Progenitor cell of endocrine pancreas (in vitro differentiated cells): ENCODE data around the gene PACS2. TPM values are rescaled to one million over a fixed set of nuclear protein-coding genes. Genes with fewer than 3 reads are reported as not detected.
A peak's percentile ranks its signal among the peaks of the same experiment; 100 is the strongest.

Source experiments
- DNase-seq: peaks from one replicate; pipeline ENCODE4 v3.0.0; 2021; ENCODE audit warnings: low spot score; ENCODE audit not compliant: unreplicated experiment
- H3K27ac Mint-ChIP-seq: 2 replicates; pipeline ENCODE4 v1.8.0; 2021; ENCODE audit warnings: mild to moderate bottlenecking, moderate library complexity, mixed read lengths
- H3K27me3 Mint-ChIP-seq: 2 replicates; pipeline ENCODE4 v1.8.0; 2021; ENCODE audit warnings: mixed read lengths
- H3K36me3 Mint-ChIP-seq: 2 replicates; pipeline ENCODE4 v1.8.0; 2022; ENCODE audit warnings: mixed read lengths; ENCODE audit not compliant: insufficient read depth
- H3K4me1 Mint-ChIP-seq: 2 replicates; pipeline ENCODE4 v1.8.0; 2021; ENCODE audit warnings: low read depth, mixed read lengths
- H3K4me3 Mint-ChIP-seq: 2 replicates; pipeline ENCODE4 v1.8.0; 2021; ENCODE audit warnings: low read depth, mild to moderate bottlenecking, moderate library complexity, mixed read lengths
- H3K9me3 Mint-ChIP-seq: 2 replicates; pipeline ENCODE4 v1.8.0; 2021; ENCODE audit warnings: low read depth, mixed read lengths
- CTCF ChIP-seq: fragments of 200-600 bp; sonication (generic); IDR thresholded peaks from one replicate; pipeline ENCODE4 v1.5.0; 2021; ENCODE audit warnings: antibody characterized with exemption, mild to moderate bottlenecking; ENCODE audit not compliant: unreplicated experiment
- total RNA-seq: library from RNA; stranded (reverse); gene quantifications from 2 replicates; pipeline ENCODE4 v1.2.1, GENCODE V29; 2021

Gene PACS2
- total RNA-seq, 1 donor from 2014 or later, result 193 TPM

GRCh38 chr14:105348169-105348944 lies 33.8 kb downstream of the PACS2 start:
- TF ChIP-seq CTCF, result no peak
- Mint-ChIP-seq H3K9me3 (peaks cover 5% of the 10 kb centered on the region), H3K4me1 (peaks cover 2% of the 10 kb centered on the region), H3K36me3 (peaks cover 9% of the 10 kb centered on the region), H3K27ac (no peak overlapping the region), H3K27me3 (no peaks in the 10 kb centered on the region), H3K4me3 (no peak overlapping the region)
- no peak for DNase-seq

GRCh38 chr14:105348945-105349699 lies 34.6 kb downstream of the PACS2 start:
- Mint-ChIP-seq H3K27me3 (no peaks in the 10 kb centered on the region), H3K4me1 (peaks cover 2% of the 10 kb centered on the region), H3K36me3 (peaks cover 10% of the 10 kb centered on the region), H3K4me3 (no peak overlapping the region), H3K27ac (no peak overlapping the region), H3K9me3 (peaks cover 5% of the 10 kb centered on the region)
- TF ChIP-seq CTCF, result no peak
- DNase-seq, result no peak

GRCh38 chr14:105349992-105350391 lies 35.4 kb downstream of the PACS2 start:
- Mint-ChIP-seq H3K27me3 (no peaks in the 10 kb centered on the region), H3K27ac (no peak overlapping the region), H3K9me3 (peaks cover 5% of the 10 kb centered on the region), H3K4me1 (peaks cover 2% of the 10 kb centered on the region), H3K36me3 (peaks cover 8% of the 10 kb centered on the region), H3K4me3 (no peak overlapping the region)
- no peak for DNase-seq
- TF ChIP-seq CTCF, result no peak

- no peak overlapping the region for H3K27ac Mint-ChIP-seq
- H3K4me3 Mint-ChIP-seq, result no peak overlapping the region
- no peaks in the 10 kb centered on the region for H3K27me3 Mint-ChIP-seq
- no peak for DNase-seq
- peaks cover 5% of the 10 kb centered on the region for H3K36me3 Mint-ChIP-seq
- H3K4me1 Mint-ChIP-seq, result peaks cover 2% of the 10 kb centered on the region
- no peak for TF ChIP-seq CTCF
- H3K9me3 Mint-ChIP-seq, result peaks cover 2% of the 10 kb centered on the region
Observed at GRCh38 chr14:105350450-105351244, 36.1 kb downstream of the PACS2 start.

GRCh38 chr14:105351410-105351809 lies 36.9 kb downstream of the PACS2 start:
- no peaks in the 10 kb centered on the region for H3K27me3 Mint-ChIP-seq
- no peak for DNase-seq
- H3K4me3 Mint-ChIP-seq, result no peak overlapping the region
- H3K27ac Mint-ChIP-seq, result peak overlapping the region; percentile 45
- peaks cover 1% of the 10 kb centered on the region for H3K36me3 Mint-ChIP-seq
- H3K4me1 Mint-ChIP-seq, result peaks cover 2% of the 10 kb centered on the region
- H3K9me3 Mint-ChIP-seq, result no peaks in the 10 kb centered on the region
- no peak for TF ChIP-seq CTCF
